ENCODE data around the gene PAX9.
A peak's percentile ranks its signal among the peaks of the same experiment; 100 is the strongest.

The PAX9 gene

GRCh38 chr14:36656687-36657398, 4.8 kb upstream of the PAX9 start:
- DNase-seq: no peak

GRCh38 chr14:36657399-36658122, 4.1 kb upstream of the PAX9 start:
- DNase-seq: peak; percentile 53

GRCh38 chr14:36658123-36659009, 3.3 kb upstream of the PAX9 start:
- DNase-seq: no peak

- no peak for DNase-seq
Observed at GRCh38 chr14:36659010-36659821, 2.4 kb upstream of the PAX9 start.

GRCh38 chr14:36659822-36660735, 1.6 kb upstream of the PAX9 start:
- DNase-seq: no peak

- DNase-seq: no peak
Observed at GRCh38 chr14:36660736-36661505, 739 bp upstream of the PAX9 start.

- DNase-seq: no peak
Observed at GRCh38 chr14:36662258-36662542, 540 bp downstream of the PAX9 start.

- DNase-seq: no peak
Observed at GRCh38 chr14:36662543-36663403, 1.1 kb downstream of the PAX9 start.

- DNase-seq: no peak
Observed at GRCh38 chr14:36663404-36664321, 2.0 kb downstream of the PAX9 start.

GRCh38 chr14:36664322-36665193, 2.9 kb downstream of the PAX9 start:
- DNase-seq: no peak

GRCh38 chr14:36665887-36666415, 4.3 kb downstream of the PAX9 start:
- no peak for DNase-seq

GRCh38 chr14:36666416-36667206, 5.0 kb downstream of the PAX9 start:
- no peak for DNase-seq

GRCh38 chr14:36667679-36668078, 6.0 kb downstream of the PAX9 start:
- no peak for DNase-seq

- DNase-seq: no peak
Observed at GRCh38 chr14:36671149-36671548, 9.5 kb downstream of the PAX9 start.

- DNase-seq: no peak
Observed at GRCh38 chr14:36672095-36672494, 10.4 kb downstream of the PAX9 start.

- no peak for DNase-seq
Observed at GRCh38 chr14:36674659-36675058, 13.0 kb downstream of the PAX9 start.

- DNase-seq: no peak
Observed at GRCh38 chr14:36675581-36675980, 13.9 kb downstream of the PAX9 start.
